HG02973 (cell line): ENCODE results near the gene KAT5.
"Not testable (repeated sequence)": the region's sequence is repeated elsewhere in the genome, so short reads cannot be mapped to it uniquely, and the experiment has no call there.

Experiments
- ATAC-seq: cut with Tn5 transposase; IDR thresholded peaks from one replicate; pipeline ENCODE4 v1.9.1; 2021; ENCODE audit warnings: moderate library complexity; ENCODE audit not compliant: unreplicated experiment

Gene KAT5

DNA sequence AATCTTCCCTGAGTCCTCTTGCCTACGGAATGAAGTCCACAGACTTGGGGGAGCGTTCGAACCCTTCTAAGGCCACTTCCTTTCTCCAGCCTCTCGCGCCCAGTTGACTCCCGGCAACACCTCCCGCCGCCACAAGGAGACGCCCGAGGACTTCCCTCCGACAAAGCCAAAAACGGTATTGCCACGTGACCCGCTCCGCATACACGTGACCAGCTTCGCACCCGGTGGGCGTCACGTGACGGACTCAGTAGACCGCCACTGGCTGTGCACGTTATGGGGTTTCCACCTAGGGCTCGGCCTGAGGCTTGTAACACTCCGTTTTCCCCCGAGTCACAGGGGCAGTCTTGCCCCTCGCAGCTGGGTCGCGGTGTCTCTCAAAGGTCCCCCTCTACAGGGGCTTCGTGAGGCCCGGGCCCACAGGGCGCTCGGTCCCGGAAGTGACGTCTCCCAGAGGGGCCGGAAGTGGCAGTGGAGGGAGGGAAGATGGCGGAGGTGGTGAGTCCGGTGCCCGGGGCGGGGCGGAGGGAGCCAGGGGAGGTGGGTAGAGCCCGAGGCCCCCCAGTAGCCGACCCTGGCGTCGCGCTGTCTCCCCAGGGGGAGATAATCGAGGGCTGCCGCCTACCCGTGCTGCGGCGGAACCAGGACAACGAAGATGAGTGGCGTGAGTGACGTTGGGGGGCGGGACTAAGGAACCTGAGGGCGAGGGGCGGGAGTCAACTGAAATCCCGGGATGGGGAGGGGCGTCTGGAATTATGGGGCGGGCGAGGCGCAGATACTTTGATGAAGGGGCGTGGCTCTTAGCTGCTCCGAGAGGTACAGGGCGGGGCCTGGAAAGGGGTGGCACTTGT is at the start of gene KAT5:
Gene KAT5, plus strand, starts transcription at position 468 of the 848 bp plus-strand sequence. Its CDS starts 16 bp downstream, at position 484.
- peak; percentile 74 for ATAC-seq

DNA sequence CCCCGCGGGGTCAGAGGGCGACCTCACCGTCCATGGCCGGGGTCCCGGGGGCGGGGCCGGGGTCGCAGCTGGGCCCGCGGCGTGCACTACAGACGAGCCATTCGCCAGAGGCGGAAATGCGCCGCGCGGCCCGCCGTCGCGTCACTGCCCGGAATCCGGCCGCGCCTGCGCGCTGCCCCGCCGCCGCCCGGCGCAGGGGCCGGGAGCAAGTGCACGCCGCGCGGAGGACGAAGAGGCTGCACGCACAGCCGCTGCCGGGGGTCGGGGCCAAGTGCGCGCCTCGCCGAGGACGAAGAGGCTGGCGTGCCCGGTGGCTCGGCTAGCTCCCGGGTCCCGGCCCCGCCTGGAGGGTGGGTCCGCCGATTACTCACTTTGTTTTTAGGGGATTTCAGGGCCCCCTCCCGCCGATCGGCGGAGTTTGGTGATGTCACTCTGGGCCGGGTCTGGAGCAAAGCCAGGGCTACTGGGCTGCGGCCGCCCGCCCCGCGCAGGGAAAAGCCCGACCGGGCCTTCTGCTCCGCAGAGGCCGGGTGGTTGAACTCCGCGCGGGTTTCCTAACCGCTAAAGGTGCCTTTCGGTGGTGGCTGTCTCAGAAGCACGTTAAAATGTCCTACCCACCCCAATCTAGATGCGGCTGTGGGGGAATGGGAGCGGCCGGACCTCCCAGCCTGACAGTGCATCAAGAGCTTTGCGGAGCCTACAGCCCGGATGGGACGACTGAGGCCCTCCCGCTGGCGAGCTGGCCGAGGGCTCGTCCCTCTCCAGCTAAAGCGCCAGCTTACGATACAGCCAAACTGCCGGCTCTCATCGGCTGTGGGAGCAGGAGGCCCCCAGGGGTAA is 49.0 kb upstream of the KAT5 start, which contains the start of gene RELA:
Gene RELA, minus strand, starts transcription at position 118 of the 840 bp plus-strand sequence. Its CDS starts 84 bp downstream, at position 34.
- ATAC-seq = peak; percentile 61

DNA sequence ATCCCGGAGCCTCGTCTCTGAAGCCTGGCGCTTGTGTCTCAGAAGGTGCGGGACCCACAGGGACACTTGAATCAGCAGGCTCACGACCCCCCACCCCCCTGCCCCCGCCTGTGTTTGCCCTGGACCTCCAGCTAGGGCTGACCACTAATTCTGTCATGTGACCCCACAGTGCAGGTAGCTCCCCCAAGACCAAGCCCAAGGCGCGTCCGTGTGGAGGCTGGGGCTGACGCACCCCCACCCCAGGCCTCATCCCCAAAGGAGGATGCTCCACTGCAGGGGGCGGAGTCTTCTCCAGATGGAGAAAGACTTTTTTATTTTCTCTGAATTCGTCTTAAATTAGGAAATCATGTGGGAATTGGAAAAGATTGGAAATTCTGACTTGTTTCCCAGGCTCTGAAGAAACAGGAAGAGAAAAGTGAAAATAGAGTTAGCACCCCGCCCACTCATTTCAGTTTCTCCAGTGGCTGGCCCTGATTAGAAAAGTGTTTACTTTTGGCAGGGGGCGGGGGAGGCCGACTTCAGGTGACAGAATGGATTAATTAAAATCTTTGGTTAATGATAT is 48.3 kb upstream of the KAT5 start:
- ATAC-seq = peak; percentile 5

DNA sequence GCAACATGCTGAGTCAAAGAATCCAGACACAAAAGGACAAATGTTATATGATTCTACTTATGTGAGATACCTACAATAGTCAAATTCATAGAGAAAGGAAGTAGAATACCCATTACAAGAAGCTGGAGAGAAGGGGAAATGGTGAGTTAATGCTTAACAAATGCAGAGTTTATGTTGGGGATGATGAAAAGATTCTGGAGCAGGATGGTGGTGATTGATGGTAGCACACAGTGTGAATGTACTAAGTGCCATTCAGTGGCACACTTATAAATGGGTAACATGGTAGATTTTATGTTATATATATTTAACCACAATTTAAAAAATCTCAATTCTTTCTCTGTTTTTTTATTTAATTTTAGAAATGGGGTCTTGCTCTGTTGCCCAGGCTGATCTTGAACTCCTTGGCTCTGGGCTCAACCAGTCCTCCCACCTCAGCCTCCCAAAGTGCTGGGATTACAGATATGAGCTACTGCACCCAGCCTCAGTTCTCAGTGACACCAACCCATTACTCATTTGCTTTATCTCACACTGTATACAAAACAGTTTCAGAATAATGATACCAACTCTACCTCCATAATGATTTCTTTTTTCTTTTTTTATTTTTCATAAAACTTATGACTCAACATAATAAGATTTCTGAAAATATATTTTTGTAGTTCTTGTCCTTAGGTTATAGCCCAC is 39.7 kb upstream of the KAT5 start:
- no peak for ATAC-seq

DNA sequence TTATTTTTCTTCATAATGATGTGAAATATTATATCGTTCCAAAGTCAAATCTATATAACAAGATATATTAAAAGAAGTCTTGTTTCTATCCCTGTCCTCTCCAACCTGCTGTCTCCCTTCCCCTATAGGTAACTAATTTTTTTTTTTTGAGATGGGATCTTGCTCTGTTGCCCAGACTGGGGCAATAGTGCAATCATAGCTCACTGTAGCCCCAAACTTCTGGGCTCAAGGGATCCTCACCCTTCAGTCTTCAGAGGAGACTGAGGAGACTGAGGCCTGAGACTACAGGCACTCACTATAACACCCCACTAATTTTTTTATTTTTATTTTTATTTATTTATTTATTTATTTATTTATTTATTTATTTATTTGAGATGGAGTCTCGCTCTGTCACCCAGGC is 39.1 kb upstream of the KAT5 start:
- ATAC-seq = no peak

DNA sequence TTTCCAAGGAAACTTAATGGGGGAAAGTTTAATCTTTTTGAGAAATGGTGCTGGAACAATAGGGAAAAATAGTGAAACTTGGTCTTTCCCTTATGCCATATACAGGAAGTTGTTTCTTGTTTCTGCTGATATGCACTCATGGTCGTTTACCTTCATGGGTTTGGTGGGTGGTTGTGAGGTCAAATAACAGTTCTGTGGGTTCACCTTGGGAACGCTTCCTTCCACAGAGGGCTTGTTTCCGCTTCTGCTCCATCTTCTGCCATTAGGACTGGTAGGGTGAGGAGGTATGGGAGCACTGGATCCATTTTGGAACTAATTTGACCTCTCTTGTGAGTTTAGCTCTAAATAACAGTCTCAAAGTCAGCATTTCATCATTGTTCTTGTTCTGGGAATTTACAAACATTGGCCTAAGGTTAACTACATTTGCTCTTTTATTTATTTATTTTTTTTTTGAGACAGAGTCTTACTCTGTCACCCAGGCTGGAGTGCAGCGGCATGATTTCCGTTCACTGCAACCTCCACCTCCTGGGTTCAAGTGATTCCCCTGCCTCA is 31.8 kb upstream of the KAT5 start:
- no peak for ATAC-seq

DNA sequence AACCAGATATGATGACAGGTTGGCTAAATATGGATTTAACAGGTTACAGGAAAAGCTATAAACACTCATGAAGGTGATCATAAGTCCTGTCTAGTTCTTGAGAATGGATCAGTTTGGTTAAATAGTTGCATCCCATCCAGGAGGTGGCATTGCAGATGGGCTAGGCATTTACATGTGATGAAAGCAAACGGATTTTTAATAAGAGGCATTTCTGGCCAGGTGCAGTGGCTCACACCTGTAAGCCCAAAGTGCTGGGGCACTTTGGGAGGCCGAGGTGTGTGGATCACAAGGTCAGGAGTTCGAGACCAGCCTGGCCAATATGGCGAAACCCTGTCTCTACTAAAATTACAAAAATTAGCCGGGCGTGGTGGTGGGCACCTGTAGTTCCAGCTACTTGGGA is 28.6 kb upstream of the KAT5 start:
- ATAC-seq = not testable (repeated sequence)

DNA sequence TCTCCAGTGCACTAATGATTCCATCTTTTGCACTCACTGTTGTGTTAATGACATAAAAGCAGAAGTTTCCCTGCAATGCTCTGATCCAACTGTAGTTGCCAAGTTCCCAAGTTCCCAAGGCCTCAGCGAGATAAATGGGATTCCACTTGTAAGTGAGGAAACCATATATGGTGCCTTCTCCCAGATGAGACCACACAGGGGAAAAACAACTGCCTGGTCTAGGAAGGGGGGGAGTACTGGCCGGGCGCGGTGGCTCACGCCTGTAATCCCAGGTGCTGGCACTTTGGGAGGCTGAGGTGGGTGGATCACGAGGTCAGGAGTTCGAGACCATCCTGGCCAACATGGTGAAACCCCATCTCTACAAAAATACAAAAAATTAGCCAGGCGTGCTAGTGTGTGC is 26.1 kb upstream of the KAT5 start:
- no peak for ATAC-seq

DNA sequence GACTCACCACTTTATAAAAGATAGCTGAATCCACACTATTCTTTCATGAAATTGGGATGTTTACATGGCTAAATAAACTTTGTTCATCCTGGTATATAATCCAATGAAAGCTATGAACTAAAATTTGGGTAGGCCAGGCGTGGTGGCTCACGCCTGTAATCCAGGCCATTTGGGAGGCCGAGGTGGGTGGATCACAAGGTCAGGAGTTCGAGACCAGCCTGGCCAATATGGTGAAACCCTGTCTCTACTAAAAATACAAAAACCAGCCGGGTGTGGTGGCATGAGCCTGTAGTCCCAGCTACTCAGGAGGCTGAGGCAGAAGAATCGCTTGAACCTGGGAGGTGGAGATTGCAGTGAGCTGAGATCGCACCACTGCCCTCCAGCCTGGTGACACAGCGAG is 20.2 kb upstream of the KAT5 start:
- ATAC-seq = not testable (repeated sequence)

DNA sequence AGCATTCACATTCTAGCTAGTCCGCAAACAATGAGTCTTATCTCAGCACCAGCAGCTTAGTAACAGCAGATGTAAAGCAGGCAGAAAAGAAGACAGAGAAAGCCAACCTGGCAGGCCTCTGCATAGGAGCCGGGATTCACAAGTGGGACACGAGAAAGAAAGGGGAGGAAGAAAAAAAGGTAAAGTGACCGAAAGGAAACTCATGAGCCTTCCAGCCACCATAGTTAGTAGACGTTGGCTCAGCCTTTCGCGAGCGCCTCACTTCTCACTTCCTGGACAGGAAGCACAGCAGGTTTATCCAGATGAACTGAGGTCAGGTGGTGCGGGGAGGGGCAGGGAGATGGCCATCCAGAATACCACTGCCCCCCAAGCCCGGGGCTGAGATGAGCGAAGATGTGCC is 19.7 kb upstream of the KAT5 start:
- ATAC-seq = no peak

DNA sequence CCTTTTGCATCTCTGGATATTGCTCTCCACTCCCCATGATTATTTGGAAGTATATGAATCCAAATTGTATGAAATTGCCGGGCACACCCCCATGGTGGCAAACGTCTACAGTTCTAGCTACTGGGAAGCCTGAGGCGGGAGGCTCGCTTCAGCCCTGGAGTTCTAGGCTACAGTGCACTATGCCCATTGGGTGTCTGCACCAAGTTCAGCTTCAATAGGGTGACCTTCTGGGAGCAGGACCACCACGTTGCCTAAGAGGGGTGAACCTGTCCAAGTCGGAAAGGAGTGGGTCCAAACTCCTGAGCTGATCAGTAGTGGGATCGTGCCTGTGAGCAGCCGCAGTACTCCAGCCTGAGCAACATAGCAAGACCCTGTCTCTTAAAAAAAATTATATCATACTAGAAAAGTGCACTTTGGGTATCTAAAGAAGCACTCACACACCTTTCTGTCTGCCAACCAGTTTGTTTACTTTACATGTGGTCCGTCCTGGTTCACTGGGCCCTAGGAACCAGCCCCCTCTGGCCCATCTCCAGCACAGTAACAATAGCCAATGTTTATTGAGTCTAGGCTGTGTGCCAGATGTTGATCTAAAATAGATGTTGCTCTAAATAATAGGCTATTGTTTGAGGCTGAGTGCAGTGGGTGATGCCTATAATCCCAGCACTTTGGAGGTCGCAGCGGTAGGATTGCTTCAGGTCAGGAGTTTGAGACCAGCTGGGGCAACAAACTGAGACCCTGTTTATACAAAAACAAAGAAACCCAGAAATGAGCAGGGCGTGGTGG is 16.4 kb upstream of the KAT5 start:
- ATAC-seq = no peak

DNA sequence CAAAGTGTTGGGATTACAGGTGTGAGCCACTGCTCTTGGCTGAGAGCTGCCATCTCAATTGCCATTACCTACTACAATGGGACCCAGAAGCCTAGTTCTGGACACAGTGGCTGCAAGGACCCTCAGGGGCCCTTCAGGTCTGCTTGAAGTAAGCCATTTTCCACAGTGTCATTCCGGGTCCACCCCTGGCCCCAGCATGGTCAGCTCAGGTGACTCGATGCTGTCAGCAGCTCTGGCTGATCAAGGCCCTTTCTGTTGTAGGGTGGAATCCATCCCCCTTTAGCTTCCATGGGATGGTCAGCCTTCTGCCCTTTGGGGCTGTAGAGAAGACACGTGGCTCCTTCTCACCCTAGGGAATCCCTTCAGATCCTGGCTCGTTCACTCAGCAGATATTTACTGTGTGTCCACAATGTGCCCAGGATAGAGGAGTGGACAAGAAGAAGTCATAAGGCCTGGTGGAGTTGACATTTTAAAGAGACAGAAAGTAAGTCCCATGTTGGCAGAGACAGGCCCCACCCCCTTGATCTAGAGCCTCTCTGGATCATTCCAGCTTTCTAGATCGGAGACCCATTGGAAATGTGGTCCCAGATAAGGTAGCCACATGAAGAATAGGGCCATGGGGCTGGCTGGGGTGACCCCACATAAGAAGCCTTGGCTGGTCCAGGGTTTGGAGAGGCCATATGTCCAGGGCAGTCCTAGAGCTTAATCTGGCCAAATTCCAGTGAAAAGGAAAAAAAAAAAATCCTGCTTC is 15.1 kb upstream of the KAT5 start:
- ATAC-seq = no peak

DNA sequence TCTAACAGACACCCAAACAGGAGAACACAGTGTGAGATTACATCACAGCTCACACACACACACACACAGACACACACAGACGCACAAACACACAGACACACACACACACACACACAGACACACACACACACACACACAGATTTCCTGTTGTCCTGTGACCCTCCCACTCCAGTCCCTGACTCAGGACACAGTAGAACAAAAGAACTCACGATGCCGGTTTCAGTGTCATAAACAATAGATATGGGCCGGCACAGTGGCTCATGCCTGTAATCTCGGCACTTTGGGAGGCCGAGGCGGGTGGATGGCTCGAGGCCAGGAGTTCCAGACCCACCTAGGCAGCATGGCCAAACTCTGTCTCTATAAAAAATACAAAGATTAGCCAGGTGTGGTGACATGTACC is 13.8 kb upstream of the KAT5 start:
- ATAC-seq = no peak

DNA sequence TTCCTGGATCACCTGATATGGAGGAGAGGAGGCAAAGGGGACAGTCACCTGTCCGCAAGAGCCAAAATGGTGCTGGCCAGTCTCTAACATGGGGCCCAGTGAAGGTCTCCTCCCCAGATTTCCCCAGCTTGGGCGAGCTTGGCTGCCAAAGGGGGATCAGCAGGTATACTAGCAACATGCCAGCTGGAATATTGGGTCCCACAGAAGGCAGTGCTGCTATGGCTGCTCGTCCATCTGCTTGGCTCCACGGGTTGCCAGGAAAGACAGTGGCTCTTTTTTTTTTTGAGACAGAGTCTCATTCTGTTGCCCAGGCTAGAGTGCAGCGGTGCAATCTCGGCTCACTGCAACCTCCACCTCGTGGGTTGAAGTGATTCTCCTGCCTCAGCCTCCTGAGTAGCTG is 12.7 kb upstream of the KAT5 start:
- ATAC-seq = no peak

DNA sequence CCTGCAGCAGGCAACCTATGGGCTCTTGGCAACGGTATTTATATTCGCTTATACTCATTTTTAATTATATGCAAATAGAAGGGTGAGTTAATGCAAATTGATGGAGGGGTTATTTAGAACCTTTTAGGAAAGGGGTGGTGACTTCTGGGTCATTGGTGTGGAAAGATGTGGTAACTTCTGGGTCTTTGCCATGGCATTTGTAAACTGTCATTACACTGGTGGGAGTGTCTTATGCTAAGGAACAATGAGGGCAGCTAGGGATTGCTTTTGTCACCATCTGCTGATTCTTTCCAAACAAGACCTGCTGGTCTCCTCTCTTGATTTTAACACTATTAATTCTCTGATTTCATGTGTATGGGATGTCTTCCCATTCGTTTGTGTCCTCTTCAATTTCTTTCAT is 11.7 kb upstream of the KAT5 start:
- ATAC-seq = no peak

DNA sequence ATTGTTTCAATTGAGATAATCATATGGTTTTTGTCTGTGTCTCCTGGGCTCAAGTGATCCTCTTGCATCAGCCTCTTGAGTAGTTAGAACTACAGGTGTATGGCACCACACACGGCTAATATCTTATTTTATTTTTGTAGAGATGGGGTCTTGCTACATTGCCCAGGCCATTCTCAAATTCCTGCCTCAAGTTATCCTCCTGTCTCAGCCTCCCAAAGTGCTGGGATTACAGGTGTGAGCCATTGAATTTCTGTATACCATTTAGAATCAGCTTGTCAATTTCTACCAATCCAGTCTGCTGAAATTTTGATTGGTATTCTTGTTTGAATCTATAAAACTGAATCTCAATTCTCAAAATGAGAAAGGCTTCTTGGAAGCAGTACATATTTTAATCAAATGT is 10.4 kb upstream of the KAT5 start:
- ATAC-seq = no peak

DNA sequence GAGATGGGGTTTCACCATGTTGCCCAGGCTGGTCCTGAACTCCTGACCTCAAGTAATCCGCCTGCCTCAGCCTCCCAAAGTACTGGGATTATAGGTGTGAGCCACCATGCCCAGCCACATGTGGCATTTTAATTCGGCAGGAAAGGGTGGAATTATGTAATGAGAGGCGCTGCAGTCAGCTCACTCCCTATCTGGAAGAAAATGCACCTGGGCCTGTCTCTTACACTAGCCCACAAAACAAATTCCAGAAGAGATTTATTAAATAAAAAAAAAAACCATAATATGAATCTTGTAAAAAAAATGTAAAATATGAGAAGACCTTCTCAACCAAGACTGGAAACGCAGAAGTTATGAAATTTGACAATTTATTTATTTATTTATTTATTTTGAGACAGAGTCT is 8.2 kb upstream of the KAT5 start:
- ATAC-seq = no peak

DNA sequence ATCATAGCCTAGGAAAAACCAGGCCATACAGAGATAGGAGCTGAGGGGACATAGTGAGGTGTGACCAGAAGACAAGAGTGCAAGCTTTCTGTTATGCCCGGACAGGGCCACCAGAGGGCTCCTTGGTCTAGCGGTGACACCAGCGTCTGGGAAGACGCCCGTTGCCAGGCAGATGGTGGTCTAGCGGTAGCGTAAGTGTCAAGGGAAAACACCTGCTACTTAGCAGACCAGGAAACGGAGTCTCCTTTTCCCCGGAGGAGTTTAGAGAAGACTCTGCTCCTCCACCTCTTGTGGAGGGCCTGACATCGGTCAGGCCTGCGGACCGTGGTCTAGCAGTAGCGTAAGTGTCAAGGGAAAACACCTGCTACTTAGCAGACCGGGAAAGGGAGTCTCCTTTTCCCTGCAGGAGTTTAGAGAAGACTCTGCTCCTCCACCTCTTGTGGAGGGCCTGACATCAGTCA is 5.7 kb upstream of the KAT5 start:
- ATAC-seq = not testable (repeated sequence)

DNA sequence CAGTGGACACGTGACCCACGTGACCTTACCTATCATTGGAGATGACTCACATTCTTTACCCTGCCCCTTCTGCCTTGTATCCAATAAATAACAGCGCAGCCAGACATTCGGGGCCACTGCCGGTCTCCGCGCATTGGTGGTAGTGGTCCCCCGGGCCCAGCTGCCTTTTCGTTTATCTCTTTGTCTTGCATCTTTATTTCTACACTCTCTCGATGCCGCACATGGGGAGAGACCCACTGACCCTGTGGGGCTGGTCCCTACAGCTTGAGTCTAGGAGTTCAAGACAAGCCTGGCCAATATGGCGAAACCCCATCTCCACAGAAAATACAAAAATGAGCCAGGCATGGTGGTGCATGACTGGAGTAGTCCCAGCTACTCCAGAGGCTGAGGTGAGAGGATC is 5.0 kb upstream of the KAT5 start:
- ATAC-seq = not testable (repeated sequence)
